Endothelial cell of umbilical vein (primary cell): ENCODE results near the gene VWA8. TPM values are rescaled to one million over a fixed set of nuclear protein-coding genes. Genes with fewer than 3 reads are reported as not detected.

ENCODE experiments used
- BruUV-seq: library from RNA; stranded (reverse); fragments of 400-500 nt; replicated peaks from 2 replicates; lab custom pipeline; 2021; lab: Mats Ljungman, UMichigan
- CTCF ChIA-PET: fragments of 300-600, 350-600 bp; sonication (Branson Sonifier 250); formaldehyde crosslinking; loops from one replicate; lab custom pipeline; 2021; ENCODE audit warnings: antibody characterized with exemption, inconsistent platforms; lab: Charles Lee
- POLR2A ChIA-PET: fragments of 300-600, 350-600 bp; sonication (Branson Sonifier 250); formaldehyde crosslinking; loops from one replicate; lab custom pipeline; 2021; ENCODE audit warnings: antibody characterized with exemption, inconsistent platforms; lab: Charles Lee
- DNase-seq: peaks from one replicate; pipeline ENCODE4 v3.0.0-alpha.2; 2011; ENCODE audit warnings: low read depth, low spot score
- FAIRE-seq: peaks from 2 replicates; lab custom pipeline; 2011; peaks lifted over from hg19 to GRCh38; lab: Jason Lieb, UNC
- H2AFZ ChIP-seq: 2 replicates; pipeline ENCODE4 v1.6.0; 2012; ENCODE audit warnings: low read depth, low read length, control low read depth, inconsistent platforms
- H3K27ac ChIP-seq: 2 replicates; pipeline ENCODE4 v1.5.1; 2011; ENCODE audit warnings: low read depth, mild to moderate bottlenecking, control low read depth, low read length, moderate library complexity; ENCODE audit not compliant: insufficient read depth
- H3K27me3 ChIP-seq, 2 experiments: 2 replicates each; pipeline versions ENCODE4 v1.6.0 to v1.6.1; 2011; ENCODE audit warnings: low read length in 2 of 2, mixed read lengths in 1 of 2; ENCODE audit not compliant: control insufficient read depth in 2 of 2, insufficient read depth in 2 of 2
- H3K36me3 ChIP-seq, 2 experiments: 2 replicates in 1 of 2; 3 replicates in 1 of 2; pipeline ENCODE4 v1.5.1; 2011; ENCODE audit warnings: low read length in 2 of 2, mild to moderate bottlenecking in 1 of 2, moderate library complexity in 1 of 2; ENCODE audit not compliant: control insufficient read depth in 2 of 2, insufficient read depth in 2 of 2; ENCODE audit errors: extremely low read depth in 1 of 2
- H3K4me1 ChIP-seq: 3 replicates; pipeline ENCODE4 v1.5.1; 2011; ENCODE audit warnings: mild to moderate bottlenecking, low read length; ENCODE audit not compliant: control insufficient read depth, insufficient read depth; ENCODE audit errors: extremely low read depth
- H3K4me2 ChIP-seq: 2 replicates; pipeline ENCODE4 v1.6.1; 2011; ENCODE audit warnings: low read length, control low read depth, mixed read lengths; ENCODE audit not compliant: insufficient read depth
- H3K4me3 ChIP-seq, 3 experiments: fragments of 200-600 bp in 1 of 3; sonication (generic), shearing (Covaris generic) in 1 of 3; replicated peaks in 1 of 3; 2 replicates each; pipeline ENCODE4 v1.5.1; 2011 to 2016; ENCODE audit warnings: control low read depth in 3 of 3, low read length in 3 of 3, mild to moderate bottlenecking in 2 of 3, inconsistent platforms in 1 of 3, low read depth in 1 of 3, moderate library complexity in 1 of 3; ENCODE audit not compliant: insufficient read depth in 1 of 3
- H3K79me2 ChIP-seq: 2 replicates; pipeline ENCODE4 v1.6.0; 2012; ENCODE audit warnings: low read length, inconsistent platforms; ENCODE audit not compliant: control insufficient read depth, insufficient read depth
- H3K9ac ChIP-seq: replicated peaks from 2 replicates; pipeline ENCODE3; 2011; ENCODE audit warnings: low read length, control low read depth; ENCODE audit not compliant: insufficient read depth; ENCODE audit errors: extremely low read depth
- H3K9me1 ChIP-seq: replicated peaks from 3 replicates; pipeline ENCODE4 v1.6.0; 2011; ENCODE audit warnings: mild to moderate bottlenecking, low read length; ENCODE audit not compliant: control insufficient read depth, insufficient read depth; ENCODE audit errors: extremely low read depth
- H3K9me3 ChIP-seq: replicated peaks from 2 replicates; pipeline ENCODE4 v1.5.1; 2012; ENCODE audit warnings: low read length, inconsistent platforms; ENCODE audit not compliant: control insufficient read depth, insufficient read depth
- H4K20me1 ChIP-seq: replicated peaks from 2 replicates; pipeline ENCODE3; 2011; ENCODE audit warnings: mild to moderate bottlenecking, low read length; ENCODE audit not compliant: control insufficient read depth, insufficient read depth; ENCODE audit errors: extremely low read depth
- EZH2 ChIP-seq: IDR thresholded peaks from 2 replicates; pipeline ENCODE4 v1.6.1; 2012; ENCODE audit warnings: borderline replicate concordance, low read depth, mild to moderate bottlenecking, moderate library complexity, low read length, inconsistent platforms; ENCODE audit not compliant: severe bottlenecking
- FOS ChIP-seq: IDR thresholded peaks from 2 replicates; pipeline ENCODE4 v1.6.1; 2011; ENCODE audit warnings: mild to moderate bottlenecking, low read length, moderate library complexity, borderline replicate concordance; ENCODE audit not compliant: insufficient read depth
- GATA2 ChIP-seq: IDR thresholded peaks from 2 replicates; pipeline ENCODE4 v1.7.0; 2011; ENCODE audit warnings: low read depth, mild to moderate bottlenecking, moderate library complexity, mixed read lengths, low read length; ENCODE audit not compliant: insufficient read length, insufficient read depth
- JUN ChIP-seq: IDR thresholded peaks from 2 replicates; pipeline ENCODE4 v1.6.1; 2011; ENCODE audit warnings: borderline replicate concordance, low read depth; ENCODE audit not compliant: insufficient read length, insufficient read depth
- MYC ChIP-seq: IDR thresholded peaks from one replicate; pipeline ENCODE4 v1.6.1; 2011; ENCODE audit warnings: mild to moderate bottlenecking, low read depth, low read length
- POLR2A ChIP-seq: IDR thresholded peaks from 2 replicates; pipeline ENCODE4 v1.6.1; 2012; ENCODE audit warnings: low read depth, mild to moderate bottlenecking, control low read depth, low read length
- POLR2AphosphoS5 ChIP-seq: IDR thresholded peaks from 2 replicates; pipeline ENCODE4 v1.6.1; 2012; ENCODE audit warnings: low read depth, mild to moderate bottlenecking, control low read depth, low read length, moderate library complexity; ENCODE audit not compliant: insufficient read depth
- dilution Hi-C: fragments of 300-500 bp; cut with MboI; formaldehyde crosslinking; loops from one replicate; pipeline ENCODE4 v1.15.0; 2019; ENCODE audit warnings: low sequenced_read_pairs; ENCODE audit not compliant: extremely low pct_ligation_motif_present
- intact Hi-C: fragments of 100-400 bp; cut with micrococcal nuclease; formaldehyde crosslinking; loops from one replicate; pipeline ENCODE4 v1.10.0; 2022
- polyA plus RNA-seq, 4 experiments: library from polyadenylated mRNA; depleted of rRNA in 3 of 4; stranded (reverse) in 3 of 4; unstranded in 1 of 4; fragments of >200 nt; gene quantifications; 2 replicates each; pipeline versions ENCODE4 v1.2.1 to v1.2.3, GENCODE V29; 2011 to 2012; ENCODE audit warnings: missing spikeins in 1 of 4
- total RNA-seq: library from RNA; stranded (reverse); gene quantifications from 2 replicates; pipeline ENCODE4 v1.2.3, GENCODE V29; 2021
- TF ChIP-seq, protein P1 (sequence below): IDR thresholded peaks from 2 replicates; pipeline ENCODE4 v1.6.1; 2011; ENCODE audit not compliant: insufficient read depth, insufficient read length
- TF ChIP-seq, protein P2 (sequence below), 2 donors: IDR thresholded peaks; 1 replicate in 1 of 2; 2 replicates in 1 of 2; pipeline ENCODE4 v1.5.1; 2011; ENCODE audit warnings: low read length in 2 of 2, mild to moderate bottlenecking in 2 of 2, moderate library complexity in 2 of 2, control low read depth in 1 of 2, inconsistent platforms in 1 of 2, low read depth in 1 of 2; ENCODE audit not compliant: insufficient read depth in 1 of 2; ENCODE audit errors: extremely low read depth in 1 of 2

VWA8 gene
- total and polyA plus RNA-seq, 2 donors (not counting 3 experiments of a cell fraction or from before 2014, with no cell fraction given), result 2.9 to 11.3 TPM

DNA sequence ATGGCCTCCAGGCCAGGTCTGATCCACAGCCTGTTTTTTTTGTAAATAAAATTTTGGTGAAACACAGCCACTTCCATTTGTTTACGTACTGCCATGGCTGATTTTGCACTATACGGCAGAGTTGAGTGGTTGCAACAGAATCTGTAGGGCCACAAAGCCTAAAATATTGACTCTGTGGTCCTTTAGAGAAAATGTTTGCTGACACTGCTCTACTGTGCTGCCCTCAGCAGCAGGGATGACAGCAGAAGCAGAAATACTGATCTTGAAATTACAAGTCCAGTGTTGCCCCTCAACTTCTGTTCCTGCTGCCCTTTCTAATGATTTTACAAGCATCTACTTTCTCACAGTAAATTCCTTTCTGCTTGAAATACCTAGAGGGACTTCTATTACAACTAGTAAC lies 258.4 kb downstream of the VWA8 start:
- H3K27ac ChIP-seq, result no peak overlapping the region
- H3K9me1 ChIP-seq, result no peaks in the 10 kb centered on the region
- ChIA-PET POLR2A (no interaction called here), CTCF (no interaction called here)
- no peaks in the 10 kb centered on the region for H3K27me3 ChIP-seq
- H3K9ac ChIP-seq, result no peak overlapping the region
- H3K9me3 ChIP-seq, result no peaks in the 10 kb centered on the region
- H4K20me1 ChIP-seq, result no peaks in the 10 kb centered on the region
- H3K4me1 ChIP-seq, result peaks cover 7% of the 10 kb centered on the region
- H2AFZ ChIP-seq, result no peak overlapping the region
- intact Hi-C loops (no loop called here), dilution Hi-C loops (no loop called here)
- FAIRE-seq (no peak), DNase-seq (no peak)
- BruUV-seq, result no TSS peak
- TF ChIP-seq POLR2AphosphoS5 (no peak), JUN (no peak)
- TF ChIP-seq, protein P1, sequence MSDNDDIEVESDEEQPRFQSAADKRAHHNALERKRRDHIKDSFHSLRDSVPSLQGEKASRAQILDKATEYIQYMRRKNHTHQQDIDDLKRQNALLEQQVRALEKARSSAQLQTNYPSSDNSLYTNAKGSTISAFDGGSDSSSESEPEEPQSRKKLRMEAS, result no peak
- TF ChIP-seq, protein P2, sequence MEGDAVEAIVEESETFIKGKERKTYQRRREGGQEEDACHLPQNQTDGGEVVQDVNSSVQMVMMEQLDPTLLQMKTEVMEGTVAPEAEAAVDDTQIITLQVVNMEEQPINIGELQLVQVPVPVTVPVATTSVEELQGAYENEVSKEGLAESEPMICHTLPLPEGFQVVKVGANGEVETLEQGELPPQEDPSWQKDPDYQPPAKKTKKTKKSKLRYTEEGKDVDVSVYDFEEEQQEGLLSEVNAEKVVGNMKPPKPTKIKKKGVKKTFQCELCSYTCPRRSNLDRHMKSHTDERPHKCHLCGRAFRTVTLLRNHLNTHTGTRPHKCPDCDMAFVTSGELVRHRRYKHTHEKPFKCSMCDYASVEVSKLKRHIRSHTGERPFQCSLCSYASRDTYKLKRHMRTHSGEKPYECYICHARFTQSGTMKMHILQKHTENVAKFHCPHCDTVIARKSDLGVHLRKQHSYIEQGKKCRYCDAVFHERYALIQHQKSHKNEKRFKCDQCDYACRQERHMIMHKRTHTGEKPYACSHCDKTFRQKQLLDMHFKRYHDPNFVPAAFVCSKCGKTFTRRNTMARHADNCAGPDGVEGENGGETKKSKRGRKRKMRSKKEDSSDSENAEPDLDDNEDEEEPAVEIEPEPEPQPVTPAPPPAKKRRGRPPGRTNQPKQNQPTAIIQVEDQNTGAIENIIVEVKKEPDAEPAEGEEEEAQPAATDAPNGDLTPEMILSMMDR (IDR thresholded peaks at IDR 0.05; ENCODE audit: extremely low read depth in 1 of 2, insufficient read depth in 1 of 2, low read depth in 1 of 2, low read length in 2 of 2), result no peak
- no peak overlapping the region for H3K4me3 ChIP-seq
- no peak overlapping the region for H3K4me2 ChIP-seq
- no peaks in the 10 kb centered on the region for H3K36me3 ChIP-seq
- H3K79me2 ChIP-seq, result no peaks in the 10 kb centered on the region

DNA sequence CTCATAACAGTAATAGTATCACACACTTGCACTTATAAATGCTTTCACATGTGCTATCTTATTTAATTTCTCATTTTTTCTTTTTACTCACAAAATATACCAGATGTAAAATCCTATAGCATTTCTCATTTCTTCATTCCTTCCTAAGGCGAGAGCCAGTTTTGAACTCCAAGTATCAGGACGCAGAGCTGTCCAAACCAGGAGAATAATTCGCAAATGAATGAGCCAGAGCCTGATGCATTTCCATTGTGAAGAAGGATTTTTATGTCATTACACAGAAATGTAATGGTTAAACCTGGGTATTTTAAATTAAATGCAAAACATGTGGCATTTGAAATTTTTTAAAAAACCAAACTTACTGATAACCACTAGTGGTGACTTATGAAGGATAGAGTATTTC lies 259.2 kb downstream of the VWA8 start:
- BruUV-seq, result no TSS peak
- Histone ChIP-seq H3K27ac (no peak overlapping the region), H3K4me1 (peaks cover 8% of the 10 kb centered on the region), H4K20me1 (no peaks in the 10 kb centered on the region), H3K9me1 (no peaks in the 10 kb centered on the region), H3K79me2 (no peaks in the 10 kb centered on the region), H3K9ac (no peak overlapping the region), H3K4me2 (no peak overlapping the region), H2AFZ (no peak overlapping the region), H3K36me3 (no peaks in the 10 kb centered on the region), H3K4me3 (no peak overlapping the region), H3K27me3 (no peaks in the 10 kb centered on the region), H3K9me3 (no peaks in the 10 kb centered on the region)
- TF ChIP-seq POLR2AphosphoS5 (no peak), EZH2 (no peak), POLR2A (no peak), JUN (no peak), GATA2 (no peak), MYC (no peak), FOS (no peak)
- TF ChIP-seq, protein P1, result no peak
- TF ChIP-seq, protein P2 (IDR thresholded peaks at IDR 0.05; ENCODE audit: extremely low read depth in 1 of 2, insufficient read depth in 1 of 2, low read depth in 1 of 2, low read length in 2 of 2), result no peak
- FAIRE-seq (no peak), DNase-seq (no peak)
- CTCF ChIA-PET, result no interaction called here
- POLR2A ChIA-PET, result no interaction called here
- intact Hi-C loops (no loop called here), dilution Hi-C loops (no loop called here)
